Posterior cingulate gyrus (tissue), 11 donors: ENCODE measurements around the gene WBP1.
"Not testable (repeated sequence)": the region's sequence is repeated elsewhere in the genome, so short reads cannot be mapped to it uniquely, and the experiment has no call there.

Source experiments
- DNase-seq, 10 donors: peaks; one replicate each; pipeline versions ENCODE4 v3.0.0 to v3.0.0-alpha.2; 2020 to 2021; ENCODE audit warnings: mixed read lengths in 3 of 10
- intact Hi-C: fragments of 100-400 bp; cut with DNase I; formaldehyde crosslinking; loops from one replicate; pipeline ENCODE4 v1.15.1; 2023

WBP1 gene

DNA sequence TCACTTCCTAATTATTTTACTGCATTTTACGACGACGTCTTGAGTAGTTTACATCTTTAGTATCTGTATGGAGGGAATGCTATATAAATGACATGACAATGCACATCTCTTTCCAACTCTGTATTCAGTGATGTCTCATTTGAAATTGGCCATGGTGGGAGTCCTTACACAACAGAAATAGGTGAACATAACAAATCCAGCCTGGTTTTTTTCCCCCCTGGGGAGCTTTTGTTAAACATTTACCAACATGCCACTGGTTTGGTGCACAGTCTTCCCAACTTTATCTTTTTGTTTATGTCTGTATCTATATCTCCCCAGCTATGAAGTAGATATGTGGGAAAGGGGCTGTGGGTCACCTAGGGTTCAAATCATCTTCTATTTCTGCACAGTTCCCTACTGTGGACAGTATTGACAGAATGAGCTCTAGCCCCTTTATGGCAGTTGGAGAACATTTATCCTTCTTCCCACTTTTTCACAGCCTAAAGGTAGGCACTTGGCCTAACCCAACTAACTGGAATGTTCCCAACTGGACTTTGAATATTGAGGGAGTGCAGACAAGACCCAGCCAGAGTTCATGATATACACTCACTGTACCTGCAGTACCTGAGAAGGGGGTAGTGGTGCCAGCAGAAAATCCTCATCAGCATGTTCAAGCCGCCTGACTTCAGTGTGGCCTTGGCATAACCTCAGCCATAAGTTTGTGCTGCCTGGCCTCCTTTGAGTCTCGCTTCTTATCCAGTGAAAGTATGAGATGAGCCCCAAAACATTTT, 10.8 kb upstream of the WBP1 start:
- intact Hi-C loops = no loop called here
- DNase-seq = peak in 1 of 10 donors; percentile 18

DNA sequence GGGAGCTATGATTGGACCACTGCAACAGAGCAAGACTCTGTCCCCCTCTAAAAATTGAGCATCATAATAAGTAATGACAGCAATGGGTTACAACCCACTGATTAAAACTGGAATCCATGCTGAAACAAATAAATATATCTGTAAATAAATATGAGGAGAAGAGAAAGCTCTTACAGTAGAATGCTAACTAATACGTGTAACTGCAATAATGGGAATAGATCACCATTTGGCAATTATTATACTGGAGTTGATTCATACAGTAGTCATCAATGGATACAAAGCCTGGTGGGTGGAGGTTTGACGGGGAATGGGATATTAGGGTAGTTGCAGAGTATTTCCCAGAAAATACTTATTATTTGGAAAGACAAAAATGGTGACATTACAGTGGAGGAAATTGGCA, 9.5 kb upstream of the WBP1 start:
- intact Hi-C loops = no loop called here

GRCh38 chr2:74450570-74451190, 7.6 kb upstream of the WBP1 start:
- DNase-seq = no peak
- intact Hi-C loops = loop anchor here (5.0 kb wide), 1 partner anchor 68 kb away; the partner anchor contains the start of gene DCTN1

More for the DNA sequence above, 9.5 kb upstream of the WBP1 start:
- DNase-seq = no peak

GRCh38 chr2:74454654-74455511, 3.4 kb upstream of the WBP1 start, which contains the start of gene INO80B:
TSS of gene INO80B (plus strand) at chr2:74455087. CDS start at chr2:74455117, 30 bp downstream.
- peak; percentile 92 to 99 (median 95) for DNase-seq
- intact Hi-C loops = loop anchor here (1.0 to 5.0 kb wide), 4 partner anchors 14 to 73 kb away; partner anchors contain the start of genes C2orf81, DCTN1, RTKN and TTC31

DNA sequence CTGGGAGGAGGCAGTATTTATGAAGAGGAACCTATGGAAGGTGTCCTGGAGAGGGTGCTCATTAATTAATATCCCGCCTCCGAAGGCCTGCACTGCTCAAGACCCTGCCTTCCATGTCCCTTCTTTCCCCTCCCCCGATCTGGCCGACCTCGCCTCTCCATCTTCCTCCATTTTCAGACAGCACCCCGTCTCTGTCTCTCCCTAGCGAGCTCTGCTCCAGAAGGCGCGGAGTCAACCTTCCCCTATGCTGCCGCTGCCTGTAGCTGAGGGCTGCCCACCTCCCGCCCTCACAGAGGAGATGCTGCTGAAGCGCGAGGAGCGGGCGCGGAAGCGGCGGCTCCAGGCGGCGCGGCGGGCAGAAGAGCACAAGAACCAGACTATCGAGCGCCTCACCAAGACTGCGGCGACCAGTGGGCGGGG, 1.1 kb upstream of the WBP1 start:
- DNase-seq = no peak
- intact Hi-C loops = loop anchor here (5.0 kb wide), 1 partner anchor 35 kb away; the partner anchor contains the start of genes C2orf81 and WDR54

DNA sequence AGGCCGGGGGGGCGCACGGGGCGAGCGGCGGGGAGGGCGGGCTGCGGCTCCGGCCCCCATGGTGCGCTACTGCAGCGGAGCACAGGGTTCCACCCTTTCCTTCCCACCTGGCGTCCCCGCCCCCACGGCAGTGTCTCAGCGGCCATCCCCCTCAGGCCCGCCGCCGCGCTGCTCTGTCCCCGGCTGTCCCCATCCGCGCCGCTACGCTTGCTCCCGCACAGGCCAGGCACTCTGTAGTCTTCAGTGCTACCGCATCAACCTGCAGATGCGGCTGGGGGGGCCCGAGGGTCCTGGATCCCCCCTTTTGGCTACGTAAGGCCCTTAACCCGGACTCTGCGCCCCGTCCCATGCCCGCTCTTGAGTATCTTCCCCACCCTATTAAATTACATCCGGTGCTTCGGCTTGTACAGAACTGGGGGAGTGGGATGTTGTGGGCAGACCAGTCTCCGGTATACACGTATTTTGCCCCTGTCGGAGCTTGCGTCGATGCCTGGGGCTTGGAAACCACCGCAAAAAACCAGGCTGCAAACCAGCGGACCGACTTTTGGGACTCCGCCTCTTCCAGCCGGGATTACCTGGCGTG, 598 bp upstream of the WBP1 start:
- intact Hi-C loops = loop anchor here (5.0 kb wide), 1 partner anchor 35 kb away; the partner anchor contains the start of genes C2orf81 and WDR54
- DNase-seq = peak; percentile 43 to 94 (median 65)

DNA sequence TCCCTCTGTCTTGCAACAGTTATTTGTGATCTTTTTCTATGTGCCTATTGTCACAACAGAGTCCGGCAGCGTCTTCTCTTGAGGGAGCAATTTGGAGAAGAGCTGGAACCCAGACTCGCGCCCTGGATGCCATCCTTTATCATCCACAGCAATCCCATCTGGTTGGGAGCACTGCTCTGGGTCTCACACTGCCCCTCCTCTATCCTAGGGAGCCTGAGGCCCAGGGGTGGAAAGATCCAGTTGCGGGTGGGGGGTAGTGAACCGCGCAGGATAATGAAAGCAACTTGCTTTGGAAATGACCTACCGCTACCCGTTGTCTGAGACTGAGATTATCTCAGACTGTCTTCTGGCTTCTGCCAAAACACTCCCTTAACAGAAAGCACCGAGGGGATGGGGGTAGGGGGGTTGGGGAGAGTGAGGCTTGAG, 713 bp downstream of the WBP1 start:
- DNase-seq = peak in 1 of 10 donors; percentile 55
- intact Hi-C loops = loop anchor here (5.0 kb wide), 1 partner anchor 37 kb away; the partner anchor contains the start of genes C2orf81 and WDR54

DNA sequence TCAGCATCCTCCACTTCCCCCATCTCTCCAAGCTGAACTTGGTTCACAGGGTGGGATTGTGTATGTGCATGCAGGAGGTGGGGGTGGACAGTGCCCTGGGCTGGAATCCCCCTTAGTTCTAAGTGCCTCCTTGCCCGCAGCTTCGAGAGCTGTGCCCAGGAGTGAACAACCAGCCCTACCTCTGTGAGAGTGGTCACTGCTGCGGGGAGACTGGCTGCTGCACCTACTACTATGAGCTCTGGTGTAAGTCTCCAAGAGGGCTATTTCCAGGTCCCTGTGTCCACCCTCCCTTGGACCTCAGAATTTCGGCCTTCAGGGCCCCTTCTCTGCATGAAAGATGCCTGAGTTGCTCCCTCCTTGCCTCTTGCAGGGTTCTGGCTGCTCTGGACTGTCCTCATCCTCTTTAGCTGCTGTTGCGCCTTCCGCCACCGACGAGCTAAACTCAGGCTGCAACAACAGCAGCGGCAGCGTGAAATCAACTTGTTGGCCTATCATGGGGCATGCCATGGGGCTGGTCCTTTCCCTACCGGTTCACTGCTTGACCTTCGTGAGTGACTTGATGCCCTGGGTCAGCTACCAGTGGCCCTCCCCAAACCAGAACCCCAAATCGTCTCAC, 1.4 kb downstream of the WBP1 start:
- intact Hi-C loops = loop anchor here (5.0 kb wide), 1 partner anchor 37 kb away; the partner anchor contains the start of genes C2orf81 and WDR54
- peak in 1 of 10 donors; percentile 63 for DNase-seq

GRCh38 chr2:74460187-74460586, 1.9 kb downstream of the WBP1 start:
- DNase-seq = peak in 2 of 10 donors; percentile 44 to 45
- intact Hi-C loops = not testable (repeated sequence)

DNA sequence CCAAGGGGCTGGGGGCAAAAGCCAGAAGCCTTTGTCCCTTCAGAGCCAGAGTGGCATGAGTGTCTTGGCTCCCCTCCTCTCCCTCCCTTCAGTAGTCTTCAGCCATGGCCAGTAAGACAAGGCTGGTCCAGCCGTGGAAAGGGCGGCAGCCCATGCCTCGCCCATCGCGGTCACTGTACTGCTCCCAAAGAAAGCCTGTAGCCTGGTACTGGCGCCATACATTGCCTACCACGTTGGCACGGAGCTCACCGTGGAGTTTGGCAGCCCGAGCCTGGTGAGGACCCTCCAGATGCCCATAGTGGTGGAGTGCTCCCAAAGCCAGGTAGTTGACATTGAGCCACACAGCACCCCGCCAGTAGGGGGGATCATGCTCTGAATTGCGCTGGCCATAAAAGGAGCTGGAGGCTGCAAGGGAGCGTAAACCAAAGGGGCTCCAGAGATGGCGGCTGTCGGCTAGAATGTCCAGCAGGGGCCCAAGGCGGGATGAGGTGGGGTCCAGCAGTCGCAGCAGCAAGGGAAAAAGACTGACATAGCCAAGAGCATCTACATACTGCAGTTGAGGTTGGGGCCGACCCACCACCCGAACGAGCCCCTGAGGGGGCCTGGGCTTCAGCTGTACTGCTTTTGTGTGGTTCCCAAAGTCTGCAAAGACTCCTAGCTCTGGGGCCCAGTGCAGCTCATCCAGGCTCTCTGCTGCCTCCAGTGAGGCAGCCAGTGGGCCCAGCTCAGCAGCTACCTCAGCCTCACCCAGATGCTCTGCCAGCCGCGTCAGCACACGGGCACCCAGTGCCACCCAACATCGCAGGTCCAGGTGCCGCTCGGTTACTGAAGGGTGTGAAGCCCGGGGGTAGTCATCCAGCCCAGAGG, 3.2 kb downstream of the WBP1 start:
- intact Hi-C loops = no loop called here
- peak in 2 of 10 donors; percentile 71 to 84 for DNase-seq

GRCh38 chr2:74462054-74462785, 4.0 kb downstream of the WBP1 start:
- intact Hi-C loops = no loop called here
- peak in 1 of 10 donors; percentile 49 for DNase-seq

DNA sequence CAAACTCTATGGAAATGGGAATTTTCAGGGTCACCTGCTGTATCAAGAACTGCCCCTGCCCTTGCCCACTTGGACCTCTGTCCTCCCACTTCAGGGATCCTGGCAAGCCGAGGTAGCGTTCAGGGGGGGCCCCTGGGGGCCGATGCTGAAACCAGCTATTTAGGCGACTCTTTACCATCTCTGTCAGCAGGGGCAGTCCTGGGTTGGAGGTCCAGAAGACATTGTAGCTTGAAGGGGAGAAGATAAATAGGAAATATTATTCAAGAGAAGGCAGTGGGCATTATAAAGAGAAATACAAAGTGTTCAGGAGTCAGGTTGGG, 4.5 kb downstream of the WBP1 start:
- intact Hi-C loops = no loop called here
- peak in 1 of 10 donors; percentile 52 for DNase-seq

GRCh38 chr2:74464406-74464805, 6.2 kb downstream of the WBP1 start:
- intact Hi-C loops = no loop called here

GRCh38 chr2:74470742-74471141, 12.5 kb downstream of the WBP1 start:
- DNase-seq, intact Hi-C loops: not testable (repeated sequence)

More at GRCh38 chr2:74464406-74464805, 6.2 kb downstream of the WBP1 start:
- no peak for DNase-seq

- intact Hi-C loops = no loop called here
- DNase-seq = no peak
These were observed 13.3 kb downstream of the WBP1 start for GRCh38 chr2:74471332-74472065.

GRCh38 chr2:74472086-74472944, 14.1 kb downstream of the WBP1 start, which contains the start of gene MRPL53:
TSS of gene MRPL53 (minus strand) at chr2:74472680. CDS start at chr2:74472660, 20 bp downstream.
- DNase-seq = peak; percentile 93 to 99 (median 96)
- intact Hi-C loops = no loop called here
